Measurements from ENCODE around the gene CILP.
"Not testable (repeated sequence)": the region's sequence is repeated elsewhere in the genome, so short reads cannot be mapped to it uniquely, and the experiment has no call there.

Gene CILP, protein sequence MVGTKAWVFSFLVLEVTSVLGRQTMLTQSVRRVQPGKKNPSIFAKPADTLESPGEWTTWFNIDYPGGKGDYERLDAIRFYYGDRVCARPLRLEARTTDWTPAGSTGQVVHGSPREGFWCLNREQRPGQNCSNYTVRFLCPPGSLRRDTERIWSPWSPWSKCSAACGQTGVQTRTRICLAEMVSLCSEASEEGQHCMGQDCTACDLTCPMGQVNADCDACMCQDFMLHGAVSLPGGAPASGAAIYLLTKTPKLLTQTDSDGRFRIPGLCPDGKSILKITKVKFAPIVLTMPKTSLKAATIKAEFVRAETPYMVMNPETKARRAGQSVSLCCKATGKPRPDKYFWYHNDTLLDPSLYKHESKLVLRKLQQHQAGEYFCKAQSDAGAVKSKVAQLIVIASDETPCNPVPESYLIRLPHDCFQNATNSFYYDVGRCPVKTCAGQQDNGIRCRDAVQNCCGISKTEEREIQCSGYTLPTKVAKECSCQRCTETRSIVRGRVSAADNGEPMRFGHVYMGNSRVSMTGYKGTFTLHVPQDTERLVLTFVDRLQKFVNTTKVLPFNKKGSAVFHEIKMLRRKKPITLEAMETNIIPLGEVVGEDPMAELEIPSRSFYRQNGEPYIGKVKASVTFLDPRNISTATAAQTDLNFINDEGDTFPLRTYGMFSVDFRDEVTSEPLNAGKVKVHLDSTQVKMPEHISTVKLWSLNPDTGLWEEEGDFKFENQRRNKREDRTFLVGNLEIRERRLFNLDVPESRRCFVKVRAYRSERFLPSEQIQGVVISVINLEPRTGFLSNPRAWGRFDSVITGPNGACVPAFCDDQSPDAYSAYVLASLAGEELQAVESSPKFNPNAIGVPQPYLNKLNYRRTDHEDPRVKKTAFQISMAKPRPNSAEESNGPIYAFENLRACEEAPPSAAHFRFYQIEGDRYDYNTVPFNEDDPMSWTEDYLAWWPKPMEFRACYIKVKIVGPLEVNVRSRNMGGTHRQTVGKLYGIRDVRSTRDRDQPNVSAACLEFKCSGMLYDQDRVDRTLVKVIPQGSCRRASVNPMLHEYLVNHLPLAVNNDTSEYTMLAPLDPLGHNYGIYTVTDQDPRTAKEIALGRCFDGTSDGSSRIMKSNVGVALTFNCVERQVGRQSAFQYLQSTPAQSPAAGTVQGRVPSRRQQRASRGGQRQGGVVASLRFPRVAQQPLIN

GRCh38 chr15:65210770-65211481, at the start of gene CILP:
Gene CILP (minus strand): TSS chr15:65211473. CDS start chr15:65209755, 1,718 bp downstream.
- DNase-seq (ENCODE audit: low read depth in 2 of 2), result no peak

GRCh38 chr15:65260968-65261367, 49.7 kb upstream of the CILP start:
- DNase-seq (ENCODE audit: low read depth in 2 of 2), result no peak

GRCh38 chr15:65259367-65259797, 48.1 kb upstream of the CILP start:
- no peak for DNase-seq (ENCODE audit: low read depth in 2 of 2)

GRCh38 chr15:65258375-65259262, 47.3 kb upstream of the CILP start:
- DNase-seq (ENCODE audit: low read depth in 2 of 2), result no peak

- DNase-seq (ENCODE audit: low read depth in 2 of 2), result no peak
These were observed 44.3 kb upstream of the CILP start for GRCh38 chr15:65255486-65256140.

DNA sequence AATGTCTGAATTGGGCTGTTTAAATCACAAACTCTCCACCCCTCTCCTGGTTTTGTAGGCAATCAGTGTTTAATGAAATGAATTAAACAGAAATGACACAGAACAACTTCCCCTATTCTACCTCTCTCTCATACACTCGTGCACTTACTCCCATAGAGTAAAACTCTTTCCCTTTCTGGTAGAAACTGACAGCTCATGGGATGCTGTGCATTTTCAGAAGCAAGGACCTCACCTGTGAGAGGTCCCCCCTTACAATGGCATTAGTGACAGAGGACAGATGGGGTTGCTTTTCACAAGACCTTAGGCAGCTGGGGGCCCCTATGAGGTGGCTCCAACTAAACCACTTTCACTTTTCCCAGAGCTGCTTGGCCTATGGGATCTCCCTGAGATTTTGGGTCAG, 43.5 kb upstream of the CILP start:
- no peak for DNase-seq (ENCODE audit: low read depth in 2 of 2)

- no peak for DNase-seq (ENCODE audit: low read depth in 2 of 2)
These were observed 43.1 kb upstream of the CILP start for GRCh38 chr15:65254356-65254755.

DNA sequence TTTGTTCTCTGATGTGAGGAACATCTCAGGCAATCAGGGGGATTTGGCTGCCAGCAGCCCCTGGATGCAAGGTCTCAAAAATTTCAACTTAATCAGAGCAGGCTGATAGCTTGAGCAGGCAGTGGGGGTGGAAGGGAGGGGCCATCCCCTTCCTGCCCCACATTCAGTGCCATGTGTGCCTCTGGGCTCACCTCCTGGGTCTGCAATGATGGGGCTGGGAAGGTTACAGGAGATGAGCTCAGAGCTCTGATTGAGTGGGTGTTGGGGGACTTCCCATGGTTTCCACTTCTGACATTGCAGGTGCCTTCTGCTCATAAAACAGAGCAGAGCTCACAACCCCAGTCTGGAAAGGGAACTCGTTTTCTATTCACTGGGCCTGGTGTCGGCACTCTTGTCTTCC, 38.4 kb upstream of the CILP start:
- peak; percentile 9 to 42 for DNase-seq (ENCODE audit: low read depth in 2 of 2)

DNA sequence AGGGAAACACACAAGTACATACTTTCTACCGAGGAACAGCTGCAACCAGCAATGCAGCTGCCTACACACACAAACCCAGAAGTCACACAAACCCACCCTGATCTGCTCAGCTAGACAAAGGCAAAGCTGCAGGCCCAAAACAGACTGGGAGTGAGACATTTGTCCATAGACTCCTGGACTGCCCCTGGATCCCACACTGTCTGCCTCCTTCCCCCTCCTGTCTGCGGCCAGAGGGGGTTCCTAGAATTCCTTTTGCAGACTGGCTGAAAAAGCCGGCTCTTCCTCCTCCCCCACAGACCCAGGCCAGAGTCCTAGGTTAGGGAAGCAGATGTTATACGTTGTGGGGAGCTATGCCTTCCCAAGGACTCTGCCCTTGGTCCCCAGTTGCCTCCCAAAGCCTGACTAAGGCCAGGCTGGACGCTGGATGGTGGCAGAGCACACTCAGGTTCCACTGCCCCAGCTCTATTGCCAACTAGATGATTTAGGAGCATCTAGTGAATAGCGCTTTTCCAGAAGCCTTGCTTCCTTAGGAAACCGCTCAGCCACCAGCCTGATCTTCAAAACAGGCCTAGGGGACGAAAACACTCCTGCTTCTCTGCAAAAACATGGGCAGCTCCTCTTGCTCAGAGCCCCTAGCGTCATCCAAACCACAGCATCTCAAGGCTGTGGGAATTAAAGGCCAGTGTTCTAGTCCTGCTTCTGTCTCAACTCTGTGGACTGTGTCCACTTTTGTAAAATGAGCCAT, 37.4 kb upstream of the CILP start:
- DNase-seq (ENCODE audit: low read depth in 2 of 2), result no peak

DNA sequence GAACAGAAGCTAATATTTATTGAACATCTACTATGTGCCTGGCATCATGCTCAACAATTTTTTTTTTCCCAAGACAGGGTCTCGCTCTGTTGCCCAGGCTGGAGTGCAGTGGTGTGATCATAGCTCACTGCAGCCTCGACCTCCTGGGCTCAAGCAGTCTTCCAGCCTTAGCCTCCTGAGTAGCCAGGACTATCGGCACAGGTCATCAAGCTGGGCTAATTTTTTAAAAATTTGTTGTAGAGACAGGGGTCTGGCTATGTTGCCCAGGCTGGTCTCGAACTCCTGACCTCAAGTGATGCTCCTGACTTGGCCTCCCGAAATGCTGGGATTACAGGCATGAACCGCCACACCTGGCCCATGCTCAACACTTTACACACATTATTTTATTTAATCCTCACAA, 35.7 kb upstream of the CILP start:
- no peak for DNase-seq (ENCODE audit: low read depth in 2 of 2)

GRCh38 chr15:65246026-65246714, 34.9 kb upstream of the CILP start:
- DNase-seq (ENCODE audit: low read depth in 2 of 2), result no peak

DNA sequence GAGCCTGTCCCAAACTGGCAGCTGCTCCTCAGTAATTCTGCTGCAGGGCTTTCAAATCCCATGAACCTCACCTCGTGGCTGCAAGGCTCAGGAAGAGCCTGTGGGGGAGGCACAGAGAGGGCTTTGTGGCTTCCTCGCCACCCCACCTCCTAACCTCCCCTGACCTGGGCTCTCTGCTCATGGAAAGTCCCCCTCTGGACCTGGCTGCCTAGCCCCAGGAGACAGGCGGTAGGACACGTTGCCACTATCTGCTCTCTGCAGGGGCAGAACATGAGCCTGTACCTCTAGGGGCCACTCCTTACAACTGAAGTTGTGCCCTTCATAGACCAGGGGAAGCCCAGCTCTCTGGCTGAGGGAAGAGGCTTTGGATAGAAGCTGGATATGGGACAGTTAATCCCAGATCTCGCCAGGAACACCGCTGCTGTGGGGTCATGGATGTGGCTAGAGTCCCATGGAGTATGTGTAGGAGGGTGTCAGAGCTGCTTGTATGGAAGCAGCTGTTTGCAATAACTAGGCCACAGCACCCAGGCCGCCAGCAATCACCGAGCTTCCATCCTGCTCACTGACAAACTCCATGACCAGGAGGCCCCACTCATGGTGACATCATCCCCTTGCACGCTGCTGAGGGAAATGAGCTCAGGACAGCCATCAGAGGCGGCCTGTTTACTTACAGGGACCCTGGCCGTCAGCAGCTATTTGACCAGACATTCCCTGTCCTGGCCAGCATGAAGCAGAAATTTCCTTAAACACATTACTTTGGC, 34.0 kb upstream of the CILP start:
- no peak for DNase-seq (ENCODE audit: low read depth in 2 of 2)

DNA sequence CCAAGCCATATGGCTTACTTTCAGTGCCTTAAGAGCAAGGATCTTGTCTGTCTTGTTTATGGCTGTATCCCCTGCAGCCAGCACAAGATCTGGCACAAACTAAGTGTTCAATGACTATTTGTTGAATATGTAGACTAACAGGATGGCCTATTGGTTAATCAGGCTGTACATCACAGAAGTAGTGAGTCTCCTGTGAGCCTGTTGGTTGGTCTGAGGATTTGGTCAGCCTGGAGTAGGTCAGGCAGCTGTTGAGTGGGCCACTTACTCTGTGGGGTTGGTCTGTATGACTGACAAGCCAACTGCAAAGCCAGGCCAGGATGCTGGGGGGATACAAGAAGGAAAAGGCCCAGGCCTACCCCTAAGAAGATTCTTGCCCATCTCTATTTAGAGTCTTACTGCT, 33.4 kb upstream of the CILP start:
- DNase-seq (ENCODE audit: low read depth in 2 of 2), result no peak

- DNase-seq (ENCODE audit: low read depth in 2 of 2), result not testable (repeated sequence)
These were observed 25.2 kb upstream of the CILP start for GRCh38 chr15:65236443-65236842.

DNA sequence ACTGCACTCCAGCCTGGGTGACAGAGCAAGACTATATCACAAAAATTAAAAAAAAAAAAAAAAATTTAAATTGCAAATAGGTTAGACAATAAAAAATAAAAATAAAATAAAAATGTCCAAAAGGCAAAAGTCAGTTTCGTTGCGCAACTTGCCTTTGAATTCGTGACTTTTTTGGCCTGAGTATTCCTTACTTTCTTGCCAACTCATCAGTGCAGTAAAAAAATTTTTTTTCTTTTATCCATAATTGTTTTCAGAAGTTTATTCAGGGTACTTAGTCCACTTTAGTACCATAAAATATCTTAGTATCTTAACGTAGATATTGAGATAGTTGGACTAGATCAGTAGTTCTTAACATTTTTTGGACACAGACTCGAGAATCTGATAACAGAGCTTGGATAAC, 22.4 kb upstream of the CILP start:
- no peak for DNase-seq (ENCODE audit: low read depth in 2 of 2)

GRCh38 chr15:65232520-65232919, 21.2 kb upstream of the CILP start:
- DNase-seq (ENCODE audit: low read depth in 2 of 2), result no peak

- DNase-seq (ENCODE audit: low read depth in 2 of 2), result no peak
These were observed 20.0 kb upstream of the CILP start for GRCh38 chr15:65231306-65231705.

DNA sequence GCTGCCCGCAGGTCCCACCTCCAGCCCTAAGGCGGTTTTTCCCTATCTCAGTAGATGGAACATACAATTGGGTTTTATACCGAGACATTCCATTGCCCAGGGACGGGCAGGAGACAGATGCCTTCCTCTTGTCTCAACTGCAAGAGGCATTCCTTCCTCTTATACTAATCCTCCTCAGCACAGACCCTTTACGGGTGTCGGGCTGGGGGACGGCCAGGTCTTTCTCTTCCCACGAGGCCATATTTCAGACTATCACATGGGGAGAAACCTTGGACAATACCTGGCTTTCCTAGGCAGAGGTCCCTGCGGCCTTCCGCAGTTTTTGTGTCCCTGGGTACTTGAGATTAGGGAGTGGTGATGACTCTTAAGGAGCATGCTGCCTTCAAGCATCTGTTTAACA, 15.6 kb upstream of the CILP start:
- DNase-seq (ENCODE audit: low read depth in 2 of 2), result not testable (repeated sequence)

Data from activated CD8-positive, alpha-beta memory T cell treated with anti-CD3 and anti-CD28 coated beads for 4 hours (primary cell).